Measurements from ENCODE around the gene LILRA6. TPM values are rescaled to one million over a fixed set of nuclear protein-coding genes. Genes with fewer than 3 reads are reported as not detected.
"Not testable (repeated sequence)": the region's sequence is repeated elsewhere in the genome, so short reads cannot be mapped to it uniquely, and the experiment has no call there.

The LILRA6 gene
- total and polyA plus RNA-seq, 2 of the 13 experiments (the other 11 are each of a cell fraction or from before 2014, with no cell fraction given): not detected

- ChIA-PET CTCF (ENCODE audit: low intra/inter-chr PET ratio, low total read pairs) (no interaction called here), POLR2A (no interaction called here)
- 13% methylated on average over 3 of the region's 3 CpGs for WGBS (ENCODE audit: low lambda C conversion rate)
- no peak overlapping the region for H3K9ac ChIP-seq (ENCODE audit: insufficient read depth, low read depth, low read length)
- TF ChIP-seq HNF4G (IDR thresholded peaks at IDR 0.05; ENCODE audit: borderline replicate concordance, low read depth, low read length) (no peak), HNF4G (CRISPR knock-in tag; IDR thresholded peaks at IDR 0.05; ENCODE audit: borderline replicate concordance, low read depth) (no peak), RFXANK (CRISPR knock-in tag; IDR thresholded peaks at IDR 0.05) (no peak), HIC2 (CRISPR knock-in tag; IDR thresholded peaks at IDR 0.05; ENCODE audit: low read depth) (no peak), KLF11 (CRISPR knock-in tag; IDR thresholded peaks at IDR 0.05) (no peak), ZBTB7B (CRISPR knock-in tag; IDR thresholded peaks at IDR 0.05) (no peak), NCOA2 (CRISPR knock-in tag; IDR thresholded peaks at IDR 0.05) (no peak), ZNF841 (CRISPR knock-in tag; IDR thresholded peaks at IDR 0.05; ENCODE audit: borderline replicate concordance) (no peak), ZNF333 (CRISPR knock-in tag; IDR thresholded peaks at IDR 0.05; ENCODE audit: borderline replicate concordance) (no peak), ZNF354B (CRISPR knock-in tag; IDR thresholded peaks at IDR 0.05) (no peak), ZUFSP (CRISPR knock-in tag; IDR thresholded peaks at IDR 0.05; ENCODE audit: borderline replicate concordance) (no peak), ZNF816 (CRISPR knock-in tag; IDR thresholded peaks at IDR 0.05; ENCODE audit: borderline replicate concordance) (no peak), TCF7 (IDR thresholded peaks at IDR 0.05; ENCODE audit: low read depth) (no peak), FLYWCH1 (CRISPR knock-in tag; IDR thresholded peaks at IDR 0.05) (no peak)
- H3K27me3 ChIP-seq (ENCODE audit: control insufficient read depth in 1 of 2, insufficient read depth in 2 of 2, low read length in 2 of 2): peaks cover 2 to 15% of the 10 kb centered on the region in 2 experiments; a peak in 3 of 5 replicates
- FAIRE-seq: no peak
- in situ Hi-C loops (cut with HindIII; ENCODE audit: extremely low pct_ligation_motif_present, low pct_unique_long_range_greater_than_20kb): no loop called here
- intact Hi-C loops (cut with micrococcal nuclease; ENCODE audit: unreplicated experiment): no loop called here
- no peak overlapping the region for H3K4me3 ChIP-seq (replicated peaks in 1 of 3; ENCODE audit: insufficient read depth in 1 of 3, low read depth in 2 of 3, low read length in 3 of 3)
- H3K9me3 ChIP-seq (ENCODE audit: low read length): no peaks in the 10 kb centered on the region
- ATAC-seq: no peak
- H3K79me2 ChIP-seq (ENCODE audit: insufficient read depth, low read length): no peaks in the 10 kb centered on the region
- no peaks in the 10 kb centered on the region for H3K36me3 ChIP-seq (replicated peaks in 1 of 2; ENCODE audit: control insufficient read depth in 1 of 2, insufficient read depth in 2 of 2, low read length in 2 of 2)
- H4K20me1 ChIP-seq (ENCODE audit: insufficient read depth, low read length): no peaks in the 10 kb centered on the region
- no peak overlapping the region for H3K4me2 ChIP-seq (ENCODE audit: low read depth, low read length)
- no peak overlapping the region for H2AFZ ChIP-seq (ENCODE audit: low read length)
- H3K27ac ChIP-seq (ENCODE audit: extremely low read length, insufficient read depth, low read length): no peak overlapping the region
- no peak for DNase-seq (ENCODE audit: low spot score)
- H3K4me1 ChIP-seq (ENCODE audit: insufficient read depth, low read length): no peaks in the 10 kb centered on the region
- no TSS peak for BruUV-seq (replicated peaks)
Measured at GRCh38 chr19:54273821-54274220, 31.2 kb upstream of the LILRA6 start.

GRCh38 chr19:54272181-54272580, 29.6 kb upstream of the LILRA6 start:
- ATAC-seq; BruUV-seq (replicated peaks); H3K4me1 ChIP-seq (ENCODE audit: insufficient read depth, low read length); H3K27ac ChIP-seq (ENCODE audit: extremely low read length, insufficient read depth, low read length); H3K4me2 ChIP-seq (ENCODE audit: low read depth, low read length); FAIRE-seq; H2AFZ ChIP-seq (ENCODE audit: low read length); CTCF ChIA-PET (ENCODE audit: low intra/inter-chr PET ratio, low total read pairs); H3K4me3 ChIP-seq (replicated peaks in 1 of 3; ENCODE audit: insufficient read depth in 1 of 3, low read depth in 2 of 3, low read length in 3 of 3); H4K20me1 ChIP-seq (ENCODE audit: insufficient read depth, low read length); DNase-seq (ENCODE audit: low spot score); H3K79me2 ChIP-seq (ENCODE audit: insufficient read depth, low read length); POLR2A ChIA-PET; H3K9me3 ChIP-seq (ENCODE audit: low read length); H3K36me3 ChIP-seq (replicated peaks in 1 of 2; ENCODE audit: control insufficient read depth in 1 of 2, insufficient read depth in 2 of 2, low read length in 2 of 2); intact Hi-C loops (cut with micrococcal nuclease; ENCODE audit: unreplicated experiment); in situ Hi-C loops (cut with HindIII; ENCODE audit: extremely low pct_ligation_motif_present, low pct_unique_long_range_greater_than_20kb); H3K9ac ChIP-seq (ENCODE audit: insufficient read depth, low read depth, low read length): not testable (repeated sequence)
- WGBS (ENCODE audit: low lambda C conversion rate): 34% methylated on average over 5 of the region's 5 CpGs
- peaks cover 2 to 14% of the 10 kb centered on the region in 2 experiments; a peak in 2 of 5 replicates for H3K27me3 ChIP-seq (ENCODE audit: control insufficient read depth in 1 of 2, insufficient read depth in 2 of 2, low read length in 2 of 2)

Measured in HepG2 (cell line).